Heart left ventricle (tissue), 16 donors: ENCODE measurements around the gene GBP5. TPM values are rescaled to one million over a fixed set of nuclear protein-coding genes. Genes with fewer than 3 reads are reported as not detected.

ENCODE experiments used
- ATAC-seq, 4 donors: fragments of 200-7000 bp; cut with Tn5 transposase; one replicate each; pipeline ENCODE4 v1.9.1; 2020 to 2022; ENCODE audit warnings: moderate library complexity in 4 of 4, mild to moderate bottlenecking in 3 of 4, moderate number of reproducible peaks in 1 of 4
- DNase-seq, 5 donors: peaks; one replicate each; pipeline ENCODE4 v3.0.0-alpha.2; 2020
- H3K27ac ChIP-seq, 12 donors: fragments of 200-600 bp; sonication (generic) in 4 of 12; one replicate each; pipeline versions ENCODE4 v1.5.0 to v1.8.0; 2016 to 2022; ENCODE audit warnings: mild to moderate bottlenecking in 2 of 12
- H3K27me3 ChIP-seq, 9 donors: fragments of 200-600 bp; sonication (generic) in 2 of 9; one replicate each; pipeline versions ENCODE4 v1.5.1 to v1.8.0; 2016 to 2022; ENCODE audit warnings: mild to moderate bottlenecking in 3 of 9
- H3K36me3 ChIP-seq, 9 donors: fragments of 200-600 bp; sonication (generic) in 2 of 9; one replicate each; pipeline versions ENCODE4 v1.5.0 to v1.8.0; 2018 to 2022; ENCODE audit warnings: mild to moderate bottlenecking in 2 of 9
- H3K4me1 ChIP-seq, 12 donors: fragments of 200-600 bp; sonication (generic) in 4 of 12; one replicate each; pipeline versions ENCODE4 v1.5.0 to v1.8.0; 2016 to 2022; ENCODE audit warnings: mild to moderate bottlenecking in 3 of 12
- H3K4me3 ChIP-seq, 12 donors: fragments of 200-600 bp; sonication (generic) in 4 of 12; one replicate each; pipeline versions ENCODE4 v1.5.0 to v1.8.0; 2017 to 2022; ENCODE audit warnings: mild to moderate bottlenecking in 9 of 12, moderate library complexity in 4 of 12
- H3K9me3 ChIP-seq, 12 donors: fragments of 200-600 bp; sonication (generic) in 4 of 12; one replicate each; pipeline versions ENCODE4 v1.5.0 to v1.8.0; 2016 to 2022; ENCODE audit warnings: mild to moderate bottlenecking in 1 of 12
- CTCF ChIP-seq, 12 donors: fragments of 200-600 bp; sonication (generic) in 4 of 12; IDR thresholded peaks; one replicate each; pipeline versions ENCODE4 v1.5.0 to v1.8.0; 2018 to 2022; ENCODE audit warnings: antibody characterized with exemption in 12 of 12, mild to moderate bottlenecking in 5 of 12
- POLR2A ChIP-seq, 2 donors: fragments of 450-650 bp; IDR thresholded peaks; one replicate each; pipeline ENCODE4 v1.6.1; 2017; ENCODE audit warnings: antibody characterized with exemption in 2 of 2, mild to moderate bottlenecking in 2 of 2, moderate library complexity in 2 of 2
- WGBS, 4 donors: extraction: QIAGEN DNeasy Blood & Tissue Kit in 2 of 4; methylation state at CpG; one replicate each; pipeline versions ENCODE4 v1.1.5 to v1.1.7; 2013 to 2018; 5-methylcytosine and 5-hydroxymethylcytosine counted together
- intact Hi-C, 10 donors: fragments of 100-400 bp; cut with DNase I; formaldehyde crosslinking; loops; one replicate each; pipeline versions ENCODE4 v1.11.1 to v1.14.2; 2022
- polyA plus RNA-seq, 2 donors: library from polyadenylated mRNA; stranded (reverse); fragments of 200-250 nt; gene quantifications; one replicate each; pipeline ENCODE4 v1.2.3, GENCODE V29; 2013
- total RNA-seq, 9 donors: library from RNA; depleted of rRNA in 2 of 9; stranded (reverse); fragments of >200 nt in 2 of 9; fragmentation: NEBNext Ultra II Directional in 3 of 9; extraction: Animal tissue kit (Norgen Biotek cat#: 25700) in 3 of 9; gene quantifications; one replicate each; pipeline versions ENCODE4 v1.1.0 to v1.2.4, GENCODE V29; 2016 to 2023
- donor health status: ischemic (EF 13 %, LVEDD 7.1; RV severe dilation, severe dysfunction).
- donor health status: healthy with polysubstance abuse.
- donor health status: DM: no; HTN: yes; CAD: no.
- donor health status: DM: no; HTN: no; CAD: no.
- donor health status: ischemic (EF 25% LVEDD 6.9; RV normal size, moderate dysfunction).
- donor health status: ischemic (EF 25% LVEDD 5.7; RV mildly dilated, moderate dysfunction).
- donor health status: healthy.
- donor health status: DM: yes; HTN: yes; CAD: no.
- donor health status: ischemic (EF 35%, LVEDD 5.7; RV mildly dilated, moderate dysfunction).
- donor health status: nonischemic (EF 11% LVEDD 7.7; RV severe dilation, severe dysfunction).
- donor health status: DM: yes; HTN: yes; CAD: no.
- donor health status: PGD.
- donor health status: ischemic (EF 29% LVEDD 5.4; RV normal size, mild dysfunction).
- donor health status: nonischemic (EF 23%, LVEDD 6.1; RV moderate dilation, normal function).

The GBP5 gene
- total and polyA plus RNA-seq, 11 donors = 0.07 to 71.2 (median 0.67) TPM

- no peak for TF ChIP-seq POLR2A (IDR thresholded peaks at IDR 0.05)
- TF ChIP-seq CTCF (IDR thresholded peaks at IDR 0.05) = no peak
- no peak overlapping the region for H3K27ac ChIP-seq
- intact Hi-C loops = no loop called here
- no peak for ATAC-seq
- no peaks in the 10 kb centered on the region for H3K9me3 ChIP-seq
- H3K4me1 ChIP-seq = peaks cover 0 to 45% (median 0%) of the 10 kb centered on the region in 12 donors
- no peak overlapping the region for H3K4me3 ChIP-seq
- H3K36me3 ChIP-seq = no peaks in the 10 kb centered on the region
- no peaks in the 10 kb centered on the region for H3K27me3 ChIP-seq
- DNase-seq = no peak
- WGBS, 4 donors = 74 to 80% (median 79%) methylated on average over 3 of the region's 3 CpGs
Measured at GRCh38 chr1:89280766-89281165, 8.1 kb upstream of the GBP5 start.

GRCh38 chr1:89279011-89279466 lies 6.4 kb upstream of the GBP5 start:
- H3K36me3 ChIP-seq = no peaks in the 10 kb centered on the region
- WGBS, 4 donors = 86 to 91% (median 88%) methylated on average over 6 of the region's 6 CpGs
- TF ChIP-seq POLR2A (IDR thresholded peaks at IDR 0.05) (no peak), CTCF (IDR thresholded peaks at IDR 0.05) (no peak)
- DNase-seq (no peak), ATAC-seq (no peak)
- peaks cover 0 to 53% (median 0%) of the 10 kb centered on the region in 12 donors for H3K4me1 ChIP-seq
- intact Hi-C loops = loop anchor here in 2 of 10 donors (5.0 kb wide), 2 partner anchors 192 to 282 kb away; no protein-coding TSS in a partner anchor
- no peaks in the 10 kb centered on the region for H3K9me3 ChIP-seq
- peak overlapping the region in 1 of 12 donors; percentile 72 for H3K27ac ChIP-seq
- no peaks in the 10 kb centered on the region for H3K27me3 ChIP-seq
- H3K4me3 ChIP-seq = no peak overlapping the region

DNA sequence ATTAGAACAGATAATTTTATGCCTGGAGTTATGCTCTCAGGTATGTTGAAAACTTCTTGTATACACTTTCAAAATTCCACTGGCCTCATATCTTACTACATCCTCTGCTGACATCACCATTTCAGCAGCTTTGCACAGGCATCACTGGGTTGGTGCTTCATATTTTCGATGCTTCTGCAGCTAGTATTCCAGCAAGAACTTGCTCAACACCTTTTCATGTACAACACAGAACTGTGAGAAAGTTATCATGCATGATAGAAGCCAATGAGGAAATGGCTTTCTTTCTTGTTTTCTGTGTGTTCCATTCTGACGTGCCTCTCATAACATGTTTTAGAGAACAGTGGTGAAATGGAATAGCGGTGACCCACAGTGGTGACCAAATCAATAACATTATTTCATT lies 5.1 kb upstream of the GBP5 start:
- ATAC-seq (no peak), DNase-seq (no peak)
- intact Hi-C loops = loop anchor here in 2 of 10 donors (5.0 kb wide), 2 partner anchors 190 to 280 kb away; no protein-coding TSS in a partner anchor
- WGBS, 4 donors = 80 to 95% (median 81%) methylated on average over 3 of the region's 3 CpGs
- no peaks in the 10 kb centered on the region for H3K27me3 ChIP-seq
- H3K4me3 ChIP-seq = no peak overlapping the region
- peaks cover 0 to 60% (median 0%) of the 10 kb centered on the region in 12 donors for H3K4me1 ChIP-seq
- peak overlapping the region in 1 of 12 donors; percentile 72 for H3K27ac ChIP-seq
- no peaks in the 10 kb centered on the region for H3K36me3 ChIP-seq
- no peaks in the 10 kb centered on the region for H3K9me3 ChIP-seq
- no peak for TF ChIP-seq CTCF (IDR thresholded peaks at IDR 0.05)
- TF ChIP-seq POLR2A (IDR thresholded peaks at IDR 0.05) = no peak

GRCh38 chr1:89276690-89277089 lies 4.0 kb upstream of the GBP5 start:
- Histone ChIP-seq H3K27ac (peak overlapping the region in 1 of 12 donors; percentile 32), H3K4me1 (peaks cover 0 to 65% (median 0%) of the 10 kb centered on the region in 12 donors), H3K36me3 (no peaks in the 10 kb centered on the region), H3K27me3 (no peaks in the 10 kb centered on the region), H3K4me3 (no peak overlapping the region), H3K9me3 (no peaks in the 10 kb centered on the region)
- peak in 1 of 4 donors; percentile 53 for ATAC-seq
- WGBS, 4 donors = 58 to 93% (median 83%) methylated on average over 3 of the region's 3 CpGs
- intact Hi-C loops = loop anchor here in 2 of 10 donors (5.0 kb wide), 2 partner anchors 189 to 279 kb away; no protein-coding TSS in a partner anchor
- DNase-seq = no peak
- peak in 3 of 12 donors; percentile 14 to 39 (median 34) for TF ChIP-seq CTCF (IDR thresholded peaks at IDR 0.05)
- TF ChIP-seq POLR2A (IDR thresholded peaks at IDR 0.05) = no peak
